Nephron (organoid): ENCODE data around the gene CNTNAP2.

Experiments used
- H3K27ac Mint-ChIP-seq, 3 experiments: 2 replicates each; pipeline ENCODE4 v1.8.0; 2020; ENCODE audit warnings: mixed read lengths in 3 of 3, mild to moderate bottlenecking in 2 of 3, moderate library complexity in 1 of 3
- H3K27me3 Mint-ChIP-seq: 2 replicates; pipeline ENCODE4 v1.8.0; 2021; ENCODE audit warnings: low read depth, mild to moderate bottlenecking, moderate library complexity, mixed read lengths
- H3K36me3 Mint-ChIP-seq: 2 replicates; pipeline ENCODE4 v1.8.0; 2020; ENCODE audit warnings: low read depth, mixed read lengths
- H3K4me1 Mint-ChIP-seq: 2 replicates; pipeline ENCODE4 v1.8.0; 2020; ENCODE audit warnings: mixed read lengths
- H3K4me3 Mint-ChIP-seq, 3 experiments: 2 replicates each; pipeline ENCODE4 v1.8.0; 2020; ENCODE audit warnings: mild to moderate bottlenecking in 3 of 3, mixed read lengths in 3 of 3, moderate library complexity in 2 of 3
- H3K9me3 Mint-ChIP-seq: 2 replicates; pipeline ENCODE4 v1.8.0; 2020; ENCODE audit warnings: mixed read lengths
- CTCF ChIP-seq, 3 experiments: fragments of 200-600 bp; sonication (generic); IDR thresholded peaks; one replicate each; pipeline ENCODE4 v1.5.0; 2021; ENCODE audit warnings: antibody characterized with exemption in 3 of 3; ENCODE audit not compliant: unreplicated experiment in 3 of 3

CNTNAP2 gene

DNA sequence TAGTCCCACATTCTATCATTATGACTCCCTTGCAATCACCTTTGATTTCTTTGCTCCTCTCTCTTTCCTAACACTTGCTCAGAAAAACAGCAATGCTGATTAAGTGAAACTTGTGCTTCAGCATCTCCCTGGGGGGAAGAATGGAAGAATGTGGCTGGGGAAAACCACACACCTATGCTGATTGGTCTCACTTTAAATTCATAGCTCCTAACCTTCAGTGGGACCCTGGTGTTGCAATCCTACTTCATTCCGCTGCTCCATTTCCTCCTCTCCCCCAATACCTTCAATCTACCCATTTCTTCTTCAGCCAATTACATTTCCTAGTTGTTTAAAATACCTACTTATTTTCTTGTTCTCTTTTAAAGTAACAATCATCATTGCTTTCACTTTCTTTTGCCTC is 1307.3 kb downstream of the CNTNAP2 start:
- Mint-ChIP-seq H3K27me3 (no peaks in the 10 kb centered on the region), H3K27ac (no peak overlapping the region), H3K4me3 (no peak overlapping the region), H3K36me3 (no peaks in the 10 kb centered on the region), H3K9me3 (peaks cover 6% of the 10 kb centered on the region), H3K4me1 (peaks cover 3% of the 10 kb centered on the region)
- no peak for TF ChIP-seq CTCF (IDR thresholded peaks at IDR 0.05; ENCODE audit: unreplicated experiment in 3 of 3)

- Mint-ChIP-seq H3K27me3 (no peaks in the 10 kb centered on the region), H3K27ac (no peak overlapping the region), H3K4me3 (no peak overlapping the region), H3K4me1 (peaks cover 15% of the 10 kb centered on the region), H3K36me3 (no peaks in the 10 kb centered on the region), H3K9me3 (peaks cover 6% of the 10 kb centered on the region)
- no peak for TF ChIP-seq CTCF (IDR thresholded peaks at IDR 0.05; ENCODE audit: unreplicated experiment in 3 of 3)
These were observed 1311.5 kb downstream of the CNTNAP2 start for GRCh38 chr7:147428075-147428474.

GRCh38 chr7:147429961-147430360 is 1313.4 kb downstream of the CNTNAP2 start:
- peaks cover 15% of the 10 kb centered on the region for H3K4me1 Mint-ChIP-seq
- no peak for TF ChIP-seq CTCF (IDR thresholded peaks at IDR 0.05; ENCODE audit: unreplicated experiment in 3 of 3)
- peaks cover 6% of the 10 kb centered on the region for H3K9me3 Mint-ChIP-seq
- no peaks in the 10 kb centered on the region for H3K36me3 Mint-ChIP-seq
- H3K27me3 Mint-ChIP-seq: no peaks in the 10 kb centered on the region
- no peak overlapping the region for H3K4me3 Mint-ChIP-seq
- H3K27ac Mint-ChIP-seq: no peak overlapping the region

DNA sequence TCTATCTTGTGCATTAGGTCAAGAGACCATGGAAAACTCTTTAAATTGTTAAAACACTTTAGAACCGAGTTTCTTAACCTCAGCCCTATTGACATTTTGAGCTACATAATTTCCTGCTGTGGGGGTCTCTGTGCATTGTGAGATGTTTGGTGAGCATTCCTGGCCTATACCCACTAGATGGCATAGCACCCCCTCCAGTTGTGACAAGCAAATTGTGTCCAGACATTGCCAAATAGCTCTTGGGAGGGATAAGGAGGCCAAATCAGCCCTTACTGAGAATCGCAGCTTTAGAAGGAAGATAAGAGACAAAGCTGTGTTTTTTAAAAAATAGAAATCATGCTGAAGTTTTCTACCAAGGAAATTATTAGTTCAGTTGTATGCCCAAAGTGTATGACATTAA is 1315.5 kb downstream of the CNTNAP2 start:
- H3K36me3 Mint-ChIP-seq: no peaks in the 10 kb centered on the region
- no peak overlapping the region for H3K4me3 Mint-ChIP-seq
- peaks cover 4% of the 10 kb centered on the region for H3K9me3 Mint-ChIP-seq
- no peak overlapping the region for H3K27ac Mint-ChIP-seq
- TF ChIP-seq CTCF (IDR thresholded peaks at IDR 0.05; ENCODE audit: unreplicated experiment in 3 of 3): peak; percentile 32 to 55 (median 54)
- no peaks in the 10 kb centered on the region for H3K27me3 Mint-ChIP-seq
- peaks cover 15% of the 10 kb centered on the region for H3K4me1 Mint-ChIP-seq

DNA sequence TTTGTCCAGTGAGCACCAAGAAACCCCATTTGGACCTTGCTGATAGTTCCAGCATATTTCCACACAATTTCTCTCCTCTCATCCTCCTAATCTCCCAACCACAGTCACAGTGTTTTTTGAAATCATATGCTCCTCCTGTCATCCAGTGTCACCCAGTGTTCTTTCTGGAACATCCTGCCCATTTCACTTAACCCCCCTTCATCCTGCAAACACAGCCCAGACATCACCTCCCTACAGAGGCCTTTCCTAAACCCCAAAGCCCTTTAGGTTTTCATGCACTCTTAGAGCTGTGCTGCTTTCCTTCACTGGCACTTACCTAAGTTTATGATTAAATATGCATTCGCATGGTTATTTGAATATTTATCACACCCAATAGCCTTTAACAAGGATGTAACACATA is 1316.0 kb downstream of the CNTNAP2 start:
- Mint-ChIP-seq H3K9me3 (peaks cover 4% of the 10 kb centered on the region), H3K27ac (no peak overlapping the region), H3K36me3 (no peaks in the 10 kb centered on the region), H3K4me3 (no peak overlapping the region), H3K27me3 (no peaks in the 10 kb centered on the region), H3K4me1 (peaks cover 15% of the 10 kb centered on the region)
- TF ChIP-seq CTCF (IDR thresholded peaks at IDR 0.05; ENCODE audit: unreplicated experiment in 3 of 3): no peak

GRCh38 chr7:147436718-147437117 is 1320.1 kb downstream of the CNTNAP2 start:
- no peak overlapping the region for H3K4me3 Mint-ChIP-seq
- TF ChIP-seq CTCF (IDR thresholded peaks at IDR 0.05; ENCODE audit: unreplicated experiment in 3 of 3): no peak
- peaks cover 9% of the 10 kb centered on the region for H3K4me1 Mint-ChIP-seq
- no peaks in the 10 kb centered on the region for H3K27me3 Mint-ChIP-seq
- H3K36me3 Mint-ChIP-seq: no peaks in the 10 kb centered on the region
- H3K27ac Mint-ChIP-seq: no peak overlapping the region
- H3K9me3 Mint-ChIP-seq: peaks cover 34% of the 10 kb centered on the region
